ENCODE data around the gene MYH11.
"Not testable (repeated sequence)": the region's sequence is repeated elsewhere in the genome, so short reads cannot be mapped to it uniquely, and the experiment has no call there.

MYH11 gene

DNA sequence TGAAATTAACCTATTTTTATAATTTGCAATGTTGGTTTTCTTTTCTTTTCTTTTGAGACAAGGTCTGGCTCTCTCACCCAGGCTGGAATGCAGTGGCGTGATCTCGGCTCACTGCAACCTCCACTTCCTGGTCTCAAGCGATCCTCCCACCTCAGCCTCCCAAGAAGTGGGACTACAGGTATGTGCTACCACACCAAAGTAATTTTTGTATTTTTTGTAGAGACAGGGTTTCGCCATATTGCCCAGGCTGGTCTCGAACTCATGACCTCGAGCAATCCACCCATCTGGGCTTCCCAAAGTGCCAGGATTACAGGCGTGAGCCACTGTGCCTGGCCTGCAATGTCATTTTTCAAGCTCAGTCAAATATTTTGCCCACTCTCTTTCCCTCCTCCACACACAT, 36.0 kb downstream of the MYH11 start:
- no peak overlapping the region for H3K27ac Mint-ChIP-seq
- no peak for DNase-seq
- no peaks in the 10 kb centered on the region for H3K36me3 Mint-ChIP-seq (ENCODE audit: low read depth)
- no peak for TF ChIP-seq CTCF (IDR thresholded peaks at IDR 0.05)
- H3K27me3 Mint-ChIP-seq (ENCODE audit: low read depth, poor library complexity): peaks cover 11% of the 10 kb centered on the region
- no peak overlapping the region for H3K4me3 Mint-ChIP-seq
- peaks cover 32% of the 10 kb centered on the region for H3K9me3 Mint-ChIP-seq
- peaks cover 17% of the 10 kb centered on the region for H3K4me1 Mint-ChIP-seq

- no peak for TF ChIP-seq CTCF (IDR thresholded peaks at IDR 0.05)
- H3K27me3 Mint-ChIP-seq (ENCODE audit: low read depth, poor library complexity): peaks cover 7% of the 10 kb centered on the region
- no peak overlapping the region for H3K4me3 Mint-ChIP-seq
- no peak overlapping the region for H3K27ac Mint-ChIP-seq
- H3K36me3 Mint-ChIP-seq (ENCODE audit: low read depth): no peaks in the 10 kb centered on the region
- H3K4me1 Mint-ChIP-seq: peaks cover 5% of the 10 kb centered on the region
- peaks cover 45% of the 10 kb centered on the region for H3K9me3 Mint-ChIP-seq
- no peak for DNase-seq
Observed at GRCh38 chr16:15819046-15819445, 37.8 kb downstream of the MYH11 start.

- Mint-ChIP-seq H3K4me1 (no peaks in the 10 kb centered on the region), H3K9me3 (peaks cover 47% of the 10 kb centered on the region), H3K4me3 (no peak overlapping the region), H3K27me3 (ENCODE audit: low read depth, poor library complexity) (peaks cover 7% of the 10 kb centered on the region), H3K27ac (no peak overlapping the region), H3K36me3 (ENCODE audit: low read depth) (no peaks in the 10 kb centered on the region)
- TF ChIP-seq CTCF (IDR thresholded peaks at IDR 0.05): no peak
- no peak for DNase-seq
Observed at GRCh38 chr16:15817446-15817845, 39.4 kb downstream of the MYH11 start.

DNA sequence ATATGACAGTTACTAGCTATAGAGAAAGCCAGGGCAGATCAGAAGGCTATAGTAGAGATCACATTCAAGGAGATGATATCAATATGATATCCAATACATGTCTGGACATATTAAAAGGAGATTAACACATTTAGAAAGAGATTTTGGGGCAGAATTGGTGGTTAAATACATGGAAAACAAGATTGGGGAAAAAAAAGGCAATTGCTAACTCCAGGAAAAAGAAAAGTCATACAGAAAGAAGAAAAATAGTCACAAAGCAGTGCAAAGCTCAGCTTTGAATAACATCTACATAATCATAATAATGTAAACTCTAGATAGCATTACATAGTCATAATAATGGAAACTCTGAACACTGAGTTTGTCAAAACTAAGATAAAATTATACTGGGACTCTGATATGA, 40.6 kb downstream of the MYH11 start:
- no peak for TF ChIP-seq CTCF (IDR thresholded peaks at IDR 0.05)
- Mint-ChIP-seq H3K27ac (no peak overlapping the region), H3K27me3 (ENCODE audit: low read depth, poor library complexity) (peaks cover 7% of the 10 kb centered on the region), H3K4me3 (no peak overlapping the region), H3K36me3 (ENCODE audit: low read depth) (no peaks in the 10 kb centered on the region), H3K9me3 (peaks cover 47% of the 10 kb centered on the region), H3K4me1 (peaks cover 10% of the 10 kb centered on the region)
- no peak for DNase-seq

DNA sequence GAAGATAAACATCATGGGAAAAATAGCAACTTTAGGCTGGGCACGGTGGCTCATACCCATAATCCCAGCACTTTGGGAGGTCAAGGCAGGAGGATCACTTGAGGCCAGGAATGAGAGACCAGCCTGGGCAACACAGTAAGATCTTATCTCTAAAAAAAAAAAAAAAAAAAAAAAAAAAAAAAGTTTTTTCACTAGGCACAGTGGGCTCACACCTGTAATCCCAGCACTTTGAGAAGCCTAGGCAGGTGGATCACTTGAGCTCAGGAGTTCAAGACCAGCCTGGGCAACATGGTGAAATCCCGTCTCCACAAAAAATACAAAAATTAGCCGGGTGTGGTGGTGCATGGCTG, 44.5 kb downstream of the MYH11 start:
- Mint-ChIP-seq H3K9me3 (peaks cover 27% of the 10 kb centered on the region), H3K4me1 (peaks cover 25% of the 10 kb centered on the region)
- not testable (repeated sequence) for H3K27ac Mint-ChIP-seq; H3K27me3 Mint-ChIP-seq (ENCODE audit: low read depth, poor library complexity); H3K36me3 Mint-ChIP-seq (ENCODE audit: low read depth); DNase-seq; H3K4me3 Mint-ChIP-seq

- DNase-seq: no peak
- H3K36me3 Mint-ChIP-seq (ENCODE audit: low read depth): no peaks in the 10 kb centered on the region
- no peak for TF ChIP-seq CTCF (IDR thresholded peaks at IDR 0.05)
- H3K4me1 Mint-ChIP-seq: peaks cover 30% of the 10 kb centered on the region
- H3K4me3 Mint-ChIP-seq: no peak overlapping the region
- H3K9me3 Mint-ChIP-seq: peaks cover 25% of the 10 kb centered on the region
- H3K27me3 Mint-ChIP-seq (ENCODE audit: low read depth, poor library complexity): no peaks in the 10 kb centered on the region
- H3K27ac Mint-ChIP-seq: peak overlapping the region; percentile 79
Observed at GRCh38 chr16:15811481-15812400, 45.1 kb downstream of the MYH11 start.

Measured in nephron progenitor cell (in vitro differentiated cells).